GM21717 (cell line): Measurements from ENCODE around the gene STK32C.

ENCODE experiments used
- ATAC-seq: cut with Tn5 transposase; IDR thresholded peaks from one replicate; pipeline ENCODE4 v1.9.1; 2021; ENCODE audit warnings: mild to moderate bottlenecking, moderate library complexity; ENCODE audit not compliant: unreplicated experiment

Gene STK32C

GRCh38 chr10:132250481-132251475 lies 57.0 kb downstream of the STK32C start:
- ATAC-seq = no peak

GRCh38 chr10:132249824-132250375 lies 57.9 kb downstream of the STK32C start:
- ATAC-seq = no peak

GRCh38 chr10:132249226-132249724 lies 58.5 kb downstream of the STK32C start:
- no peak for ATAC-seq

- no peak for ATAC-seq
Observed at GRCh38 chr10:132248455-132249225, 59.1 kb downstream of the STK32C start.

GRCh38 chr10:132247943-132248342 lies 59.8 kb downstream of the STK32C start:
- no peak for ATAC-seq

- no peak for ATAC-seq
Observed at GRCh38 chr10:132246296-132246695, 61.5 kb downstream of the STK32C start.

- no peak for ATAC-seq
Observed at GRCh38 chr10:132245056-132245455, 62.7 kb downstream of the STK32C start.

GRCh38 chr10:132243626-132244025 lies 64.1 kb downstream of the STK32C start:
- no peak for ATAC-seq

GRCh38 chr10:132243141-132243540 lies 64.6 kb downstream of the STK32C start:
- no peak for ATAC-seq

GRCh38 chr10:132242103-132242840 lies 65.5 kb downstream of the STK32C start:
- no peak for ATAC-seq

GRCh38 chr10:132241496-132241895 lies 66.3 kb downstream of the STK32C start:
- no peak for ATAC-seq

GRCh38 chr10:132241086-132241485 lies 66.7 kb downstream of the STK32C start:
- no peak for ATAC-seq

GRCh38 chr10:132240581-132240980 lies 67.2 kb downstream of the STK32C start:
- ATAC-seq = no peak

GRCh38 chr10:132240156-132240555 lies 67.6 kb downstream of the STK32C start:
- ATAC-seq = no peak

- no peak for ATAC-seq
Observed at GRCh38 chr10:132239126-132240031, 68.4 kb downstream of the STK32C start.

- ATAC-seq = no peak
Observed at GRCh38 chr10:132238371-132239125, 69.2 kb downstream of the STK32C start.

GRCh38 chr10:132237871-132238270 lies 69.9 kb downstream of the STK32C start:
- no peak for ATAC-seq

GRCh38 chr10:132237396-132237795 lies 70.4 kb downstream of the STK32C start:
- ATAC-seq = no peak

GRCh38 chr10:132236881-132237280 lies 70.9 kb downstream of the STK32C start:
- ATAC-seq = no peak
